DOHH2 (cell line): ENCODE data around the gene GREB1.

ENCODE experiments used
- H3F3A ChIP-seq: fragments of 200-600 bp; sonication (generic), shearing (Covaris generic); 2 replicates; pipeline ENCODE4 v1.6.0; 2016; ENCODE audit warnings: antibody characterized with exemption, mild to moderate bottlenecking; ENCODE audit not compliant: control insufficient read depth, insufficient read depth
- H3K27ac ChIP-seq: fragments of 200-600 bp; sonication (generic); 2 replicates; pipeline ENCODE4 v1.5.1; 2014; ENCODE audit warnings: low read depth, mild to moderate bottlenecking, low read length, moderate library complexity
- H3K27me3 ChIP-seq: fragments of 200-600 bp; sonication (generic); 2 replicates; pipeline ENCODE4 v1.6.1; 2014; ENCODE audit warnings: mild to moderate bottlenecking, low read length, mixed read lengths; ENCODE audit not compliant: control insufficient read depth
- H3K36me3 ChIP-seq: fragments of 200-600 bp; sonication (generic); 2 replicates; pipeline ENCODE4 v1.6.1; 2014; ENCODE audit warnings: mild to moderate bottlenecking, low read length, moderate library complexity, mixed read lengths; ENCODE audit not compliant: control insufficient read depth
- H3K4me1 ChIP-seq: fragments of 200-600 bp; sonication (generic); 2 replicates; pipeline ENCODE4 v1.6.1; 2014; ENCODE audit warnings: mild to moderate bottlenecking, low read length, mixed read lengths; ENCODE audit not compliant: control insufficient read depth
- H3K4me2 ChIP-seq: fragments of 200-600 bp; sonication (generic); 2 replicates; pipeline ENCODE4 v1.6.0; 2014; ENCODE audit warnings: mild to moderate bottlenecking, low read length, moderate library complexity
- H3K4me3 ChIP-seq: fragments of 200-600 bp; sonication (generic); 2 replicates; pipeline ENCODE4 v1.5.1; 2014; ENCODE audit warnings: mild to moderate bottlenecking, low read length, mixed read lengths
- H3K79me2 ChIP-seq: fragments of 200-600 bp; sonication (generic); 2 replicates; pipeline ENCODE4 v1.6.1; 2014; ENCODE audit warnings: mild to moderate bottlenecking, low read length, mixed read lengths; ENCODE audit not compliant: control insufficient read depth
- H3K9me2 ChIP-seq: fragments of 200-600 bp; sonication (generic); replicated peaks from 2 replicates; pipeline ENCODE4 v1.6.1; 2014; ENCODE audit warnings: mild to moderate bottlenecking, low read length, mixed read lengths; ENCODE audit not compliant: control insufficient read depth
- H3K9me3 ChIP-seq: fragments of 200-600 bp; sonication (generic); 2 replicates; pipeline ENCODE4 v1.6.1; 2014; ENCODE audit warnings: antibody characterized with exemption, low read length, mixed read lengths; ENCODE audit not compliant: control insufficient read depth, insufficient read depth
- H4K20me1 ChIP-seq: fragments of 200-600 bp; sonication (generic); 2 replicates; pipeline ENCODE4 v1.6.0; 2014; ENCODE audit warnings: low read depth, mild to moderate bottlenecking, antibody characterized with exemption, low read length, moderate library complexity; ENCODE audit not compliant: control insufficient read depth, insufficient read depth
- EZH2phosphoT487 ChIP-seq: fragments of 200-600 bp; sonication (generic); IDR thresholded peaks from 2 replicates; pipeline ENCODE4 v1.6.1; 2017; ENCODE audit warnings: borderline replicate concordance, mild to moderate bottlenecking, antibody characterized with exemption, low read length, moderate library complexity, mixed read lengths
- TF ChIP-seq, protein P1 (sequence below): fragments of 200-600 bp; sonication (generic); IDR thresholded peaks from one replicate; pipeline ENCODE4 v1.5.1; 2014; ENCODE audit warnings: antibody characterized with exemption, mild to moderate bottlenecking, low read depth, low read length; ENCODE audit not compliant: poor library complexity, severe bottlenecking

GREB1 gene

DNA sequence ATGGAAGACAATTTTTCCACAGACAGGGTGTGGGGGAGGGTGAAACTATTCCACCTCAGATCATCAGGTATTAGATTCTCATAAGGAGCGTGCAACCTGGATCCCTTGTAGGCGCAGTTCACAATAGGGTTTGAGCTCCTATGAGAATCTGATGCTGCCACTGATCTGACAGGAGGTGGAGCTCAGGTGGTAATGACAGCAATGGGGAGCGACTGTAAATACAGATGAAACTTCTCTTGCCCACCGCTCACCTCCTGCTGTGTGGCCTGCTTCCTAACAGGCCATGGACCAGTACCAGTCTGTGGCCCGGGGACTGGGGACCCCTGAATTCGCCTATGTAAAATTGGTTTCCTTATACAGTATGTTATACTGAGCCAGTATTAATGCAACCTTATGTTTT is 40.6 kb upstream of the GREB1 start:
- H3K9me2 ChIP-seq, result no peaks in the 10 kb centered on the region
- H3K4me2 ChIP-seq, result no peak overlapping the region
- no peaks in the 10 kb centered on the region for H3K36me3 ChIP-seq
- H3K27me3 ChIP-seq, result 0 out of 2 replicates have a peak, but pooled peaks cover 2% of the 10 kb centered on the region
- no peak overlapping the region for H3K27ac ChIP-seq
- H3K4me3 ChIP-seq, result no peak overlapping the region
- no peaks in the 10 kb centered on the region for H4K20me1 ChIP-seq
- no peak for TF ChIP-seq EZH2phosphoT487
- TF ChIP-seq, protein P1, sequence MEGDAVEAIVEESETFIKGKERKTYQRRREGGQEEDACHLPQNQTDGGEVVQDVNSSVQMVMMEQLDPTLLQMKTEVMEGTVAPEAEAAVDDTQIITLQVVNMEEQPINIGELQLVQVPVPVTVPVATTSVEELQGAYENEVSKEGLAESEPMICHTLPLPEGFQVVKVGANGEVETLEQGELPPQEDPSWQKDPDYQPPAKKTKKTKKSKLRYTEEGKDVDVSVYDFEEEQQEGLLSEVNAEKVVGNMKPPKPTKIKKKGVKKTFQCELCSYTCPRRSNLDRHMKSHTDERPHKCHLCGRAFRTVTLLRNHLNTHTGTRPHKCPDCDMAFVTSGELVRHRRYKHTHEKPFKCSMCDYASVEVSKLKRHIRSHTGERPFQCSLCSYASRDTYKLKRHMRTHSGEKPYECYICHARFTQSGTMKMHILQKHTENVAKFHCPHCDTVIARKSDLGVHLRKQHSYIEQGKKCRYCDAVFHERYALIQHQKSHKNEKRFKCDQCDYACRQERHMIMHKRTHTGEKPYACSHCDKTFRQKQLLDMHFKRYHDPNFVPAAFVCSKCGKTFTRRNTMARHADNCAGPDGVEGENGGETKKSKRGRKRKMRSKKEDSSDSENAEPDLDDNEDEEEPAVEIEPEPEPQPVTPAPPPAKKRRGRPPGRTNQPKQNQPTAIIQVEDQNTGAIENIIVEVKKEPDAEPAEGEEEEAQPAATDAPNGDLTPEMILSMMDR, result no peak
- H3K4me1 ChIP-seq, result no peaks in the 10 kb centered on the region
- no peaks in the 10 kb centered on the region for H3K79me2 ChIP-seq
- H3F3A ChIP-seq, result no peaks in the 10 kb centered on the region
- H3K9me3 ChIP-seq, result no peaks in the 10 kb centered on the region

DNA sequence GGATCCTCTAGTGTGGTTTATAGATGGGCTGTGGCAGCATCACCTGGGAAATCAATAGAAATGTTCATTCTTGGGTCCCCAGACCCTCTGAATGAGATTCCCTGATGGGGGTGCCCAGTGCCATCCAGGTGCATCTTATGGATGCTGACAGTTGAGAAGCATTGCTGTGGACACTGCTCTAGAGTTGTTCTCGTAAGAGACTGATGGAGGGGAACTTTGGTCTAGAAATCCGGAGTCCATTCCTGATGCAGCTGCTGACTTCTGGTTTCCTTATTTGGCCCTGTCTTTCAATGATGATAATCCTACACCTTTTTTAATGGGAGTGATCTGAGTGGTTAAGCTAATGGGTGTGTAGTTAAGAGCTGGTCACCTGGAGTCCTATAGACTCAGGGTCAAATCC is 39.5 kb upstream of the GREB1 start:
- H3K27ac ChIP-seq, result no peak overlapping the region
- no peaks in the 10 kb centered on the region for H3K36me3 ChIP-seq
- TF ChIP-seq, protein P1, result no peak
- TF ChIP-seq EZH2phosphoT487, result no peak
- no peaks in the 10 kb centered on the region for H3K9me2 ChIP-seq
- no peaks in the 10 kb centered on the region for H3K4me1 ChIP-seq
- no peaks in the 10 kb centered on the region for H4K20me1 ChIP-seq
- H3K79me2 ChIP-seq, result no peaks in the 10 kb centered on the region
- no peak overlapping the region for H3K4me2 ChIP-seq
- no peaks in the 10 kb centered on the region for H3F3A ChIP-seq
- H3K4me3 ChIP-seq, result no peak overlapping the region
- 0 out of 2 replicates have a peak, but pooled peaks cover 2% of the 10 kb centered on the region for H3K27me3 ChIP-seq
- H3K9me3 ChIP-seq, result no peaks in the 10 kb centered on the region

DNA sequence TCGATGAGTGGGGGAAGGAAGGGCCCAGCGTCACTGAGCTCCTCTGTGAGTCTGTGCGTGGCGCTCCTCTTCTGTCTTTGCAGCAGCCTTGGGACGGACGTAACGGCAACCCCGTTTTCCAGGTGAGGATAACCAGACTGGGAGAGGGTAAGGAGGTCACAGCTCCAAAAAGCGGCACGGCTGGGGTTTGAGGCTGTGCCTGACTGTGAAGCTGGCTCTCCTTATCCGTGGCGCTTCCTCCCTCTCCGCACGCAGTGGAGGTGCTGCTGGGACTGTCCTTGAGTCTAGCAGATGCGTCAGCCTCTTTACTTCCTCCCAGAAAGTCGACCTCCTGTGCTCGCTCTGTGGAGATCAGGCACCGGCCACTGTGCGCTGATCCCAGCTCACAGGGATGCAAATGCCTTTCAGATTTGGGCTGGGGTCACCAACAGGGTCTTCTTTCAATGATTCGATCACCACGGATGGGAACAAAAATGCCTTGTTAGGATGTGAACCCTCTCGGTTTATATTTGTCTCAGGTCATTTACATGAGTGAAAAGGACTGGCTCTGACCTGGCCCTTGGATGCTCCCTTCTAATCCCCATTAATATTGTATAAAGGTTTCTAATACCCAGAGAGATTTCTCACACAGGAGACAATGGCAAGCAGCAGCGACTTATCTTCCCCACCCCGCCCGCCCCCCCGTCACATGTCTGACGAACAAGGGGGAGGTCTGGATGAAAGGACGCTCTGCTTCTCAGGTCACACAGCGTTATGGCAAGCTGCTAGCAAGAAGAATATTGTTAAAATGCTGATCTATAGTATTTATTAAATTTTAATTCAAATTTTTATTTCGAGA is 37.8 kb upstream of the GREB1 start:
- Histone ChIP-seq H3K27me3 (0 out of 2 replicates have a peak, but pooled peaks cover 2% of the 10 kb centered on the region), H3K4me2 (no peak overlapping the region), H3K27ac (no peak overlapping the region), H3F3A (no peaks in the 10 kb centered on the region), H4K20me1 (no peaks in the 10 kb centered on the region), H3K36me3 (no peaks in the 10 kb centered on the region), H3K4me3 (no peak overlapping the region), H3K4me1 (no peaks in the 10 kb centered on the region), H3K9me3 (no peaks in the 10 kb centered on the region), H3K9me2 (no peaks in the 10 kb centered on the region), H3K79me2 (no peaks in the 10 kb centered on the region)
- TF ChIP-seq, protein P1, result no peak
- TF ChIP-seq EZH2phosphoT487, result no peak
